GM21528 (cell line): Measurements from ENCODE around the gene ST7L.

Source experiments
- ATAC-seq: cut with Tn5 transposase; IDR thresholded peaks from one replicate; pipeline ENCODE4 v1.9.1; 2021; ENCODE audit warnings: mild to moderate bottlenecking, moderate library complexity; ENCODE audit not compliant: unreplicated experiment, low FRiP score

ST7L gene

GRCh38 chr1:112554411-112554810, 64.5 kb downstream of the ST7L start:
- no peak for ATAC-seq

- ATAC-seq, result no peak
Measured at GRCh38 chr1:112549590-112549989, 69.4 kb downstream of the ST7L start.

GRCh38 chr1:112548547-112548946, 70.4 kb downstream of the ST7L start:
- ATAC-seq, result no peak

- ATAC-seq, result no peak
Measured at GRCh38 chr1:112546076-112546475, 72.9 kb downstream of the ST7L start.

GRCh38 chr1:112544751-112545150, 74.2 kb downstream of the ST7L start:
- no peak for ATAC-seq

GRCh38 chr1:112544011-112544688, 74.8 kb downstream of the ST7L start:
- no peak for ATAC-seq

GRCh38 chr1:112542206-112542973, 76.6 kb downstream of the ST7L start:
- no peak for ATAC-seq

- no peak for ATAC-seq
Measured at GRCh38 chr1:112541299-112541698, 77.6 kb downstream of the ST7L start.

GRCh38 chr1:112540226-112540794, 78.6 kb downstream of the ST7L start:
- ATAC-seq, result no peak

- ATAC-seq, result no peak
Measured at GRCh38 chr1:112538883-112539282, 80.1 kb downstream of the ST7L start.

- ATAC-seq, result no peak
Measured at GRCh38 chr1:112537456-112537855, 81.5 kb downstream of the ST7L start.

- no peak for ATAC-seq
Measured at GRCh38 chr1:112536561-112536960, 82.4 kb downstream of the ST7L start.

- ATAC-seq, result no peak
Measured at GRCh38 chr1:112533029-112533428, 85.9 kb downstream of the ST7L start.

- no peak for ATAC-seq
Measured at GRCh38 chr1:112532064-112532463, 86.9 kb downstream of the ST7L start.

- ATAC-seq, result no peak
Measured at GRCh38 chr1:112530832-112531231, 88.1 kb downstream of the ST7L start.

- ATAC-seq, result no peak
Measured at GRCh38 chr1:112529301-112529700, 89.6 kb downstream of the ST7L start.

- ATAC-seq, result no peak
Measured at GRCh38 chr1:112528076-112528475, 90.9 kb downstream of the ST7L start.

GRCh38 chr1:112527266-112528010, 91.5 kb downstream of the ST7L start:
- ATAC-seq, result no peak

GRCh38 chr1:112524986-112525385, 94.0 kb downstream of the ST7L start:
- ATAC-seq, result no peak

- ATAC-seq, result no peak
Measured at GRCh38 chr1:112524251-112524650, 94.7 kb downstream of the ST7L start.

- ATAC-seq, result no peak
Measured at GRCh38 chr1:112522621-112523020, 96.3 kb downstream of the ST7L start.
